H1 (cell line): ENCODE measurements around the gene KIF13A. TPM values are rescaled to one million over a fixed set of nuclear protein-coding genes. Genes with fewer than 3 reads are reported as not detected.
"Not testable (repeated sequence)": the region's sequence is repeated elsewhere in the genome, so short reads cannot be mapped to it uniquely, and the experiment has no call there.

Source experiments
- CTCF ChIA-PET: fragments of 300-600 bp; sonication (Branson Sonifier 250); formaldehyde crosslinking; loops from one replicate; lab custom pipeline; 2021; ENCODE audit not compliant: partially characterized antibody; lab: Charles Lee
- POLR2A ChIA-PET: fragments of 300-600 bp; sonication (Branson Sonifier 250); formaldehyde crosslinking; loops from one replicate; lab custom pipeline; 2021; ENCODE audit warnings: inconsistent platforms; ENCODE audit not compliant: partially characterized antibody; lab: Charles Lee
- DNase-seq, 2 experiments: peaks; one replicate each; pipeline versions ENCODE4 v3.0.0 to v3.0.0-alpha.2; 2010 to 2022; ENCODE audit warnings: low spot score in 2 of 2, low read depth in 1 of 2, mixed read lengths in 1 of 2
- FAIRE-seq: peaks from 2 replicates; lab custom pipeline; 2011; peaks lifted over from hg19 to GRCh38; lab: Jason Lieb, UNC
- H2AFZ ChIP-seq: 2 replicates; pipeline ENCODE4 v1.8.1; 2012; ENCODE audit warnings: low read length, inconsistent platforms
- H2AK5ac ChIP-seq: 2 replicates; pipeline ENCODE4 v1.6.1; 2013; ENCODE audit warnings: low read depth, low read length
- H2BK120ac ChIP-seq: replicated peaks from 2 replicates; pipeline ENCODE3; 2013; ENCODE audit warnings: low read depth, low read length, inconsistent platforms
- H2BK12ac ChIP-seq: 2 replicates; pipeline ENCODE4 v1.6.1; 2013; ENCODE audit warnings: low read depth, low read length
- H2BK15ac ChIP-seq: 2 replicates; pipeline ENCODE4 v1.6.1; 2013; ENCODE audit warnings: low read length
- H2BK20ac ChIP-seq: 2 replicates; pipeline ENCODE4 v1.6.1; 2013; ENCODE audit warnings: low read length
- H2BK5ac ChIP-seq: 2 replicates; pipeline ENCODE4 v1.6.1; 2013; ENCODE audit warnings: low read depth, low read length
- H3K14ac ChIP-seq: 2 replicates; pipeline ENCODE4 v1.6.1; 2013; ENCODE audit warnings: inconsistent platforms; ENCODE audit not compliant: insufficient read length
- H3K18ac ChIP-seq: 2 replicates; pipeline ENCODE4 v1.6.1; 2013; ENCODE audit warnings: low read length; ENCODE audit errors: extremely low read depth
- H3K23ac ChIP-seq: 2 replicates; pipeline ENCODE4 v1.6.1; 2013; ENCODE audit warnings: inconsistent platforms; ENCODE audit not compliant: insufficient read length
- H3K23me2 ChIP-seq: 2 replicates; pipeline ENCODE4 v1.6.1; 2013; ENCODE audit warnings: low read depth, low read length
- H3K27ac ChIP-seq: 2 replicates; pipeline ENCODE4 v1.6.1; 2011; ENCODE audit warnings: low read depth, low read length, inconsistent platforms
- H3K27me3 ChIP-seq, 4 experiments: replicated peaks in 1 of 4; 1 replicate in 1 of 4; 2 replicates in 3 of 4; pipeline versions ENCODE4 v1.6.1 to v1.8.1; 2011 to 2013; ENCODE audit warnings: low read length in 3 of 4, mild to moderate bottlenecking in 3 of 4, inconsistent platforms in 2 of 4, mixed read lengths in 2 of 4, moderate library complexity in 1 of 4; ENCODE audit not compliant: control insufficient read depth in 3 of 4, insufficient read depth in 3 of 4; ENCODE audit errors: extremely low read depth in 1 of 4
- H3K36me3 ChIP-seq, 4 experiments: 2 replicates each; pipeline versions ENCODE4 v1.6.1 to v1.8.1; 2011 to 2013; ENCODE audit warnings: mild to moderate bottlenecking in 4 of 4, low read length in 3 of 4, moderate library complexity in 2 of 4, control low read depth in 1 of 4, inconsistent platforms in 1 of 4; ENCODE audit not compliant: insufficient read depth in 4 of 4, control insufficient read depth in 2 of 4
- H3K4ac ChIP-seq: replicated peaks from 2 replicates; pipeline ENCODE3; 2013; ENCODE audit warnings: low read length, low read depth, mixed read lengths, inconsistent platforms; ENCODE audit not compliant: insufficient read length
- H3K4me1 ChIP-seq, 4 experiments: replicated peaks in 1 of 4; 1 replicate in 1 of 4; 2 replicates in 3 of 4; pipeline versions ENCODE4 v1.6.1 to v1.8.1; 2011 to 2013; ENCODE audit warnings: low read length in 3 of 4, inconsistent platforms in 2 of 4, mixed read lengths in 1 of 4; ENCODE audit not compliant: insufficient read depth in 4 of 4, control insufficient read depth in 3 of 4
- H3K4me2 ChIP-seq, 2 experiments: 2 replicates each; pipeline versions ENCODE4 v1.6.1 to v1.8.1; 2011 to 2013; ENCODE audit warnings: low read depth in 2 of 2, low read length in 2 of 2, control low read depth in 1 of 2, inconsistent platforms in 1 of 2, mild to moderate bottlenecking in 1 of 2; ENCODE audit not compliant: insufficient read depth in 1 of 2
- H3K4me3 ChIP-seq, 4 experiments: fragments of 200-600, 300-600 bp in 1 of 4; sonication (generic), shearing (Covaris generic), sonication (Bioruptor Twin) in 1 of 4; 2 replicates each; pipeline versions ENCODE4 v1.5.1 to v1.8.1; 2011 to 2016; ENCODE audit warnings: low read length in 4 of 4, low read depth in 3 of 4, control low read depth in 2 of 4, inconsistent platforms in 2 of 4, mild to moderate bottlenecking in 2 of 4, mixed read lengths in 1 of 4, moderate library complexity in 1 of 4; ENCODE audit not compliant: insufficient read depth in 2 of 4; ENCODE audit errors: extremely low read depth in 1 of 4
- H3K56ac ChIP-seq: replicated peaks from 2 replicates; pipeline ENCODE3; 2013; ENCODE audit warnings: low read depth, mild to moderate bottlenecking, mixed read lengths, low read length, inconsistent platforms; ENCODE audit not compliant: insufficient read length
- H3K79me1 ChIP-seq: 2 replicates; pipeline ENCODE4 v1.6.1; 2013; ENCODE audit warnings: low read depth, low read length, control low read depth
- H3K79me2 ChIP-seq, 2 experiments: 2 replicates each; pipeline versions ENCODE4 v1.6.1 to v1.8.1; 2012 to 2013; ENCODE audit warnings: low read length in 2 of 2, mild to moderate bottlenecking in 2 of 2, inconsistent platforms in 1 of 2; ENCODE audit not compliant: insufficient read depth in 2 of 2, control insufficient read depth in 1 of 2
- H3K9ac ChIP-seq, 4 experiments: replicated peaks in 1 of 4; 1 replicate in 1 of 4; 2 replicates in 3 of 4; pipeline versions ENCODE4 v1.6.1 to v1.8.1; 2011 to 2013; ENCODE audit warnings: low read depth in 3 of 4, low read length in 3 of 4, control low read depth in 2 of 4, mild to moderate bottlenecking in 2 of 4, moderate library complexity in 2 of 4, inconsistent platforms in 1 of 4; ENCODE audit errors: extremely low read depth in 1 of 4
- H3K9me3 ChIP-seq, 2 experiments: 2 replicates each; pipeline versions ENCODE4 v1.6.1 to v1.8.1; 2012 to 2013; ENCODE audit warnings: mild to moderate bottlenecking in 2 of 2, moderate library complexity in 2 of 2, control low read depth in 1 of 2, inconsistent platforms in 1 of 2, low read depth in 1 of 2, low read length in 1 of 2, mixed read lengths in 1 of 2; ENCODE audit not compliant: insufficient read depth in 2 of 2
- H4K20me1 ChIP-seq, 2 experiments: replicated peaks in 1 of 2; 2 replicates each; pipeline versions ENCODE3 to v1.8.1; 2011 to 2013; ENCODE audit warnings: inconsistent platforms in 2 of 2, low read length in 2 of 2, mild to moderate bottlenecking in 1 of 2; ENCODE audit not compliant: insufficient read depth in 2 of 2, control insufficient read depth in 1 of 2
- H4K5ac ChIP-seq: 2 replicates; pipeline ENCODE4 v1.6.1; 2013; ENCODE audit warnings: low read length, low read depth, mixed read lengths, inconsistent platforms; ENCODE audit not compliant: insufficient read length
- H4K8ac ChIP-seq: 2 replicates; pipeline ENCODE4 v1.8.0; 2013; ENCODE audit warnings: mild to moderate bottlenecking, moderate library complexity, low read length, inconsistent platforms; ENCODE audit not compliant: insufficient read depth; ENCODE audit errors: extremely low read depth
- H4K91ac ChIP-seq: replicated peaks from 2 replicates; pipeline ENCODE3; 2013; ENCODE audit warnings: low read length, mixed read lengths, inconsistent platforms; ENCODE audit not compliant: insufficient read length
- BCL11A ChIP-seq, 2 experiments: IDR thresholded peaks; one replicate each; pipeline ENCODE4 v1.6.1; 2011; ENCODE audit warnings: low read depth in 2 of 2, low read length in 2 of 2, mild to moderate bottlenecking in 2 of 2
- EP300 ChIP-seq, 2 experiments: IDR thresholded peaks; 1 replicate in 1 of 2; 2 replicates in 1 of 2; pipeline ENCODE4 v1.6.1; 2011 to 2012; ENCODE audit warnings: low read depth in 2 of 2, low read length in 2 of 2, mild to moderate bottlenecking in 2 of 2, borderline replicate concordance in 1 of 2, inconsistent platforms in 1 of 2, moderate library complexity in 1 of 2
- RNF2 ChIP-seq: fragments of 200-900, 300-1000 bp; sonication (generic); IDR thresholded peaks from 2 replicates; pipeline ENCODE4 v1.7.1; 2016; ENCODE audit warnings: borderline replicate concordance, low read depth, mild to moderate bottlenecking, antibody characterized with exemption, low read length; ENCODE audit not compliant: poor library complexity, severe bottlenecking; ENCODE audit errors: missing control alignments
- WGBS, 2 experiments: shearing (Covaris generic) in 1 of 2; methylation state at CpG; one replicate each; pipeline versions ENCODE4 v1.1.6 to v1.1.7; 2013 to 2015; ENCODE audit warnings: low lambda C conversion rate in 2 of 2, mixed read lengths in 2 of 2, inconsistent platforms in 1 of 2, low coverage in 1 of 2, missing lambda C conversion rate in 1 of 2; ENCODE audit not compliant: insufficient replicate concordance in 2 of 2, insufficient coverage in 1 of 2, insufficient read length in 1 of 2; ENCODE audit errors: extremely low coverage in 1 of 2, missing lambda C conversion rate in 1 of 2; 5-methylcytosine and 5-hydroxymethylcytosine counted together
- polyA plus RNA-seq, 7 experiments: library from polyadenylated mRNA; depleted of rRNA in 3 of 7; stranded (reverse) in 5 of 7; unstranded in 2 of 7; fragments of >200 nt in 5 of 7; fragments of 200-250 nt in 2 of 7; gene quantifications; 1 replicate in 5 of 7; 2 replicates in 1 of 7; 4 replicates in 1 of 7; pipeline versions ENCODE4 v1.2.1 to v1.2.3, GENCODE V29; 2011 to 2013; ENCODE audit warnings: missing spikeins in 2 of 7, mixed read lengths in 2 of 7
- total RNA-seq: library from RNA; stranded (reverse); fragmentation: NEBNext Ultra II Directional; extraction: Animal tissue kit (Norgen Biotek cat#: 25700); gene quantifications from 2 replicates; pipeline ENCODE4 v1.2.1, GENCODE V29; 2021

KIF13A gene
- total and polyA plus RNA-seq, 2 of the 8 experiments (the other 6 are each of a cell fraction or from before 2014, with no cell fraction given): 14.7 to 40.8 TPM

- no peak for TF ChIP-seq RNF2
- TF ChIP-seq BCL11A (IDR thresholded peaks at IDR 0.05; ENCODE audit: low read depth in 2 of 2, low read length in 2 of 2): no peak
- TF ChIP-seq EP300 (IDR thresholded peaks at IDR 0.05; ENCODE audit: borderline replicate concordance in 1 of 2, low read depth in 2 of 2, low read length in 2 of 2): no peak
Measured at GRCh38 chr6:17912521-17912920, 74.9 kb downstream of the KIF13A start (continued).

GRCh38 chr6:17911656-17912055, 75.8 kb downstream of the KIF13A start:
- not testable (repeated sequence) for H2AK5ac ChIP-seq, H4K20me1 ChIP-seq, H3K27me3 ChIP-seq, H3K4me2 ChIP-seq, H2BK120ac ChIP-seq, H3K23ac ChIP-seq, H3K9me3 ChIP-seq, H3K9ac ChIP-seq, H3K56ac ChIP-seq, H3K18ac ChIP-seq, DNase-seq, H4K8ac ChIP-seq, H3K23me2 ChIP-seq, H4K5ac ChIP-seq, H2BK20ac ChIP-seq, H2BK5ac ChIP-seq, H3K4me3 ChIP-seq, H2BK12ac ChIP-seq, H2BK15ac ChIP-seq, H3K14ac ChIP-seq, H3K36me3 ChIP-seq, H3K4ac ChIP-seq, H3K27ac ChIP-seq, H2AFZ ChIP-seq, H4K91ac ChIP-seq, FAIRE-seq, H3K79me1 ChIP-seq
- H3K4me1 ChIP-seq: peaks cover 0 to 13% (median 10%) of the 10 kb centered on the region in 4 experiments; a peak in 3 of 7 replicates
- ChIA-PET CTCF (interaction anchor here (1.1 kb wide), 1 partner anchor 211 kb away, joined by 5 read pairs; no protein-coding TSS in a partner anchor), POLR2A (interaction anchor here (1.0 kb wide), 1 partner anchor 74 kb away, joined by 3 read pairs; no protein-coding TSS in a partner anchor)
- 90% methylated on average over 10 of the region's 11 CpGs; no CpG with 5 or more reads in 1 of the 2 experiments for WGBS, 2 experiments
- H3K79me2 ChIP-seq: peaks cover 0 to 62% of the 10 kb centered on the region in 2 experiments; a peak in 2 of 4 replicates
